Hematopoietic multipotent progenitor cell treated with erythropoietin and hydrocortisone succinate and interleukin-3 and kit ligand, for 6 days (in vitro differentiated cells): Measurements from ENCODE around the gene CYP2W1.
"Not testable (repeated sequence)": the region's sequence is repeated elsewhere in the genome, so short reads cannot be mapped to it uniquely, and the experiment has no call there.

Source experiments
- DNase-seq: peaks from one replicate; pipeline ENCODE4 v3.0.0-alpha.2; 2015

The CYP2W1 gene

DNA sequence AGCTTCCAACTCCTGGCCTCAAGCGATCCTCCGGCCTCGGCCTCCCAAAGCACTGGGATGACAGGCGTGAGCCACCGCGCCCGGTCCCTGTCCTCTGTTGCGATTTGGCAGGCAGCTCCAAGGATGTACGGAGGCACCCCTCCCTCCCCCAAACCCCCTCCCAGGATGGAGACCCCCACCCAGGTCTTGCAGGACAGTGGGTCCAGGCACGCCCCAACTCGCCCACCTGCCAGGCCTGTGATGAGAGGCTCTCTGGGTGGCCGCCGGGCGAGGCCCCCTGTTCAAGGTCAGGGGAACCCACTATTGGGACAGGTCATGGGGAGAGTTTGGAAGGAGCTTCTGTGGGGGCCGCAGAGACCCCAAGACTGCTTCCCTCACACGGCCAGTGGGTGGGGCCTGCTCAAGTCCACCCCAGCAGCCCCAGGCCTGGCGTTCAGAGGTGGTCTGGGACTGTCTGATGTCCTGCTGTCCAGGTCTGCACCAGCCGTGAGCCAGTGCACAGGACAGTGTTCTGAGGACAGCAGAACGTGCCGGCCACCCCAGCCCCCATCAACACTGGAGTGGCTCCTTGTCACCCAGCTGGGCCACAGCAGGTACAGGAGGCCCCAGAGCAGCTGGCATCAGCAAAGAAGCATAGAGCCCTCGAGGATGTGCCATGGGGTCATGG, 31.0 kb upstream of the CYP2W1 start:
- DNase-seq, result no peak

DNA sequence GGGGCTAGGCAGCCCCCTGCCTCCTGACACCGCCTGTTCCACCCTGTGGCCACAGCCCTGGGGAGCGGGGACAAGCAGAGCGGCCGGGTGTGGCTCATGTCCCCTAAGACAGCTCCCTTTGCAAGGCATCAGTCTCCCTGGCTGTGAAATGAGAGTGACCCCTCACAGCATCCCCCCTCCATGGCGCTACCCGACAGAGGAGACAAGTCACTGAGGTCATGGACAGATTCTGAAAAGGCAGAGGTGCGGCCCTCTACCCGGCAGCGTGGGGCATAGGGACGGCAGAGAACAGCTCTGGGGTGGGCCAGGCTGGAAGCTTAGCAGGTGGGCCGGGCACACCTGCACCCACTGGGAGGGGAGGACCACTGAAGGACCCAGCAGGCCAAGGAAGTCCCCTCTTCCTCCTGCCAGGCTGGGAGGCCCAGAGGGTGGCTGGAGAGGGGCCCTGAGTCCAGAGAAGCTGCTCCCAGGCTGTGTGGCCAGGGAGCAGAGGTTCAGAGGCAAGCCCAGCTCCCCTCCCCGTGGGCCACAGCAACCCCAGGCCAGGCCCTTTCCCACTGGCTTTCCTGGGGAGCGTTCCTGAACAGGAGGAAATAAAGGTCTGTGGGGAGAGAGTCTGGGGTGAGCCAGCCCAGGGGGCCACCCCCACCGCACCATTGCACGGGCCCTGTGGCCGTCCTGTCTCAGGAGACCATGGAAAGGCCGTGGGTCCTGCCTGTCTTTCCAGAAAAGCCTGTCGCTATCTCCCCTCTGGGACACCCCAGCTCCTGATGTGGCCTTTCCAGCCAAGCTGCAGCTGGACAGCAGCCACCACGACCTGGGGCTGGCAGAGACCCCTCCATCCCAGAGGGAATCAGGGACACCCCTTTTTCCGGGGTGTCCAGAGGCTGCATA, 30.2 kb upstream of the CYP2W1 start:
- no peak for DNase-seq

DNA sequence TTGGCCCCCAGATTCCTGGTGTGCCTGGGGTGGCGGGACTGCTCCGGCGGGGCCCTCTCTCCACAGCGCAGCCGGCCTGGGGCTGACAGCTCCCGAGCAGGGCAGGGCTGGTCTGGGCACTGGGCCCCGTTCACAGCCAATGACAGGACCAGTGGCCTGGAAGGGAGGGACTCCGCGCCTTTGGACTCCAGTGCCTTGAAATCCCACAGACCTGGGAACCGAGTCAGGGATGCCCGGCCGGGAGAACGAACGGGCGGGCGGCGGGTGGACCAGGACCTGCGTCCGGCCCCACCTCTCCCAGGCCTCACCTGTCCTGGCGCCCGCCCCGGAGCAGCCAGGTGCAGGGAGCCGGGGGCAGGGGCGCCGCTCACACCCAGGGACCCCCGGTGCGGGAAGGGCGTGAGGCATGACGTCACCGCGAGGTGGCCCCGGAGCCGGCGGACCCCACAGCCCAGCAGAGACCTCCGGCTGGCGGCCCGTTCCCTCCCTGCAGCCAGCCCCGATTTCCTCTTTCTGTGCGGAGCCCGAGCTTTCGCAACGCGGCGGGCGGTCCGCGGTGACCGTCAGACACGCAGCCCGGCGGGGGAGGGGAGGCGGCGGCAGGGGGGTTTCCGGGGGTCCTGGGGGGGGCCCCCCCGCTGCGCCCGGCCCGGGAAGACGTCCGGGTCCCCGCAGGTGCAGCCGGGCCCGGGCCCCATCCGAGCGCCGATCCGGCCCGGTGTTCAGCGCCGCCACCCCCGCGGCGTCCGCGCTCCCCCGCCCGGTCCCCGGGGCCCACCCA, 29.2 kb upstream of the CYP2W1 start:
- peak; percentile 62 for DNase-seq

DNA sequence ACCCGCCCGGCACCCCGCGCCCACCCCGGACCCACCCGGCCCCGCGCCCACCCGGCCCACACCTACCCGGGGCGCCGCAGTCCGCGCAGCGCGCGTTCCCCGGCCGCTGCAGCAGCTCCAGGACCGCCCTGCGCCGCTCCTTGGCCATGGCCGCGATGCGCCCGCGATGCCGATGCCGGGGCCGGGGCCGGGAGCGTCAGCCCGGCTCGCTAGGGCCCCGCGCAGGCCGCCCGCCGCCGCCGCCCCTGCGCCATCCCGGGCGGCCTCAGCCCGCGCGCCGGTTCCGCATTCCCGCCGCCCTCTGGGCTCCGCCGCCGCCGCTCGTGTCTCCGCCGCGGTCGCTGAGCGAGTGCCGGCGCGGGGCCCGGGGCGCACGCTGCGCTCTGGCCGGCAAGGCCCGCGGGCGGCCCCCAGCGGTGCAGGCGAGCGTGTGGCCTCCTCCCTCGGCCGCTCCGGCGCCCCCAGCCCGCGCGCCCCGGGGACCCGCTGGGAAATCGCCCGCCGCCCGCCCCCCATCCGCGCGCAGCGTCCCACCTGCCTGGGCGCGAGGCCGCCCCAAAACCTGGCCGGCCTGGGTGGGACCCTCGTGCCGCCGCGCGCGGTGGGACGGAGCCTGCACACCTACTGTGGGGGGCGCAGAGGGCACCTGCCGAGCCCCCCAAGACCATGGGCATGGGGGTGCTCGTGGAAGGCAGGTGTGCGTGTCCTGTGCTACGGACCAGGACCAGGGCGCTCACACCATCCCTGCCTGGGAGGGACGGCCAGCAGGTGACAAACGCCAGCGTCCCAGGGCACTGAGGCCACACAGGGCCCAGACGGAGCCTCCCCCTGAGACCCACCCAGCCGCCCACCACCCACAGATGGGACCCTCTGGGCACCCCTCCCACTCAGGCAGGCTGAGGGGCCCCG, 28.4 kb upstream of the CYP2W1 start, which contains the start of gene ADAP1:
ADAP1 (minus strand) TSS at position 351 of the 909 bp plus-strand sequence; CDS start at position 148, 203 bp downstream.
- peak; percentile 72 for DNase-seq

DNA sequence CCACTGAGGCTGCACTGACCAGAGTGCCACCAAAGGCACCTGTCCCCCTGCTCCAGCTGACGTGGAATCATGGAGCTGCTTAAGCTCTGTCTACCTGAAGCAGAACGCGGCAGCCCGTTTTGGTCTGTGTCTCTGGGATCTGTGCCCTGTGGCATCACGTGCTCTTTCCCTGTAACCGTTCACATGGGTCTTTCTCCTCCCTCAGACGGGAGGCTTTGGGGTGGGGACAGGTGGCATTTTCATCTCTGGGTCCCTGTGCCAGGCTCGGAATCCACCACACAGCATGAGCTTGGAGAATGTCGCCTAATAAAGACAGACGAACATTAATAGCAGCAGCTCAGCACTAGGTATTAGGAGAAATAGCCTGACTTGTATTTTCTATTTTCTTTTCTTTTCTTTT, 26.9 kb upstream of the CYP2W1 start:
- DNase-seq, result no peak

DNA sequence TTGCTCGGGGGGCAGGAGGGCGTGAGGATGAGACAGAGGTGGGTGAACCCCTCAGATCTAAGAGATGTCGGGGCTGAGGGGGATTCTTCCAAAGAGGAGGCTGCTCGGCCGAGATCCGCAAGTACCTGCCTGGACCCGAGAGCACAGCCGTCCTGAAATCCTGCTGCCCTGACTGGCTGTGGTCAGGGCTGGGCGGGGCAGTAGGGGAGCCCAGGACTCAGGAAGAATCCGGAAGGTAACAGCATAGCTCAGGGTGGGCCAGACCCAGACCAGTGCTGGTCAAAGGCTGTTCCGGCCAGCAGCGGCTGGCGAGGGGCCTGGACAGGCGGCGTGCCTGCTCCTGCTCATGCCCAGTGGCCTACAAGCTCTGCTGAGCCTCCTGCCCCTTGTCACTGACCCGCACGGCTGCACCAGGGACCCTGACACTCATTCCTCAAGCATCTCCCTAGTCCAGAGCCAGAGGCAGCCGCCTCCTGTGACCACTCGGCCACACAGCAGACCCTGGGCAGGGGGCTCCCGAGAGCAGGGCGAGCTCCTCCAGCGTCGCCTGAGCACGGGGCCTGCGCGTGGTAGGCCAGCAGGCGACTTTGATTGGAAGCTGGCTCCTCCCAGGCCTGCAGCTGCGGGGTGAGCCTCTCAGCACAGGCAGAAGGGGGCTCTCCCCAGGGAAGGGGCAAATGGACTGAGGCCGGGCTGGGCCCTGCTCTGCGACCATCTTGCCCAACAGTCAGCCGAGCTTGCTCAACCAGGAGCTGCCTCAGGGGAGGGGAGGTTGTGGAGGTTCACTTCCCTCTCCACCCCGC, 25.4 kb upstream of the CYP2W1 start:
- peak; percentile 45 for DNase-seq

DNA sequence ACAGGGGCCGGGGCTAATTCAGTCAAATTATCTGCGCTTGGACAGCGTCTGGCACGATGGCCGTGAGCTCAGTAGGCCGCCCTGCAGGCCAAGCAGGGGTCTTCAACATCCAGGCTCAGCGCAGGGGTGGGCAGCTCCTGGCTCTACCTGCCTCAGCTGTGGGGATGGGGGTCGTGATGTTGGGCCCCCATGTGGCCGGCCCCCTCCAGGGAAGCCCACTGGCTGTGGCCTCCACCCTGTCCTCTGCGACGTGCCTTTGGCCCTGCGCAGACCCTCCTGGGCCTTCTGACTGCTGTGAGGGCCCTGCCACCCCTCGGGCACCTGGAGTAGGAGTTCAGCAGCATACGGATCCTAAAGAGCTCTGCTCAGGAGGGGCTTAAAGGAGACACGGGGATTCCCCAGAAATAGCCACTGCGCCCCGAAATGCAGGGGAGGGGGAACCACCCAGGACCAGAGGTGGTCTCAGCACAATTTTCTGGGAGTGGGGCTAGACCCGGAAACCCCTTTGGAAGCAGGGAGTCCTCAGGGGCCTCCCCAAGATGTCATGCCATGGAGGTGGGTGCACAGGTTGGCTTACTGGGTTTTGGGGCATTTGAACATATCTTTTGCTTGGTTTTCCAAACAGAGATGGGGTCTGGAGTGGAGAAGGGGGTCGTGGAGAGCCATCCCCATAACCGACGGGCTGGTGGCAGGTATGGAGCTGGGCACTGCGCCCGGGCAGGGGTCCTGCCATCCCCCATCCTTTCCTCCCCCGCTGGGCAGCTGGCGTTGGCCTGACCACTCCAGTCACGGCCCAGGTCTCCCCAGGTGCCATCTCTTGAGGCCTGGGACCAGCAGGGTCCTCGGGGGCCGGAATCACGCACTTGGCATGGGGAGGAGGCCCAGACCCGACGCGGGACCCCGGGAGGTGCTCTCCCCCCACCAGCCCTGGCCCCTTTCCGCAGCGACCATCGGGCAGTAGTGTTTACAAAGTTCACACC, 24.5 kb upstream of the CYP2W1 start:
- DNase-seq, result no peak

DNA sequence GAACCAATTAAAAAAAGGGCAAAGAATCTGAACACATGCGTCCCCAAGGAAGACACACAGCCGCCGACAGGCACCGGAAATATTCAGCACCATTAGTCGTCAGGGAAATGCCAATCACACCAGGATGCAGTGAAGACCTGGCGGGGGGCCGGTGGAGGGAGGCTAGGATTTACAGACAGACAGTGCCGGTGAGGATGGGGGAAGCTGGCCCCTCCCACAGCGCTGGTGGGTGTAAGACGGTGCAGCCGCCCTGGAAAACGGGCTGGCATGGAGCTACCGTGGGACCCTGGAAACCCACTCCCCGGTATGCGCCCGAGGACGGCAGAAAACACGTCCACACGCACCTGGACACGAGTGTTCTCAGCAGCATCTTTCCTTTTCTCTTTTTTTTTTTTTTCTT, 23.7 kb upstream of the CYP2W1 start:
- no peak for DNase-seq

DNA sequence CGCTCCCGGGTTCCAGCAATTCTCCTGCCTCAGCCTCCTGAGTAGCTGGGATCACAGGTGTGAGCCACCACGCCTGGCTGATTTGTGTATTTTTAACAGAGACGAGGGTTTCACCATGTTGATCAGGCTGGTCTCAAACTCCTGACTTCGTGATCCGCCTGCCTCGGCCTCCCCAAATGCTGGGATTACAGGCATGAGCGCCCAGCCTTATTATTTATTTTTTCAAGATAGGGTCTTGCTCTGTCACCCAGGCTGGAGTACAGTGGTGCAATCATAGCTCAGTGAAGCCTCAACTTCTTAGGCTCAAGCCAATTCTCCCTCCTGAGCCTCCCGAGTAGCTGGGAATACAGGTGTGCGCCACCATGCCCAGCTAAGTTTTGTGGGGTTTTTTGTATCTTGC, 23.2 kb upstream of the CYP2W1 start:
- DNase-seq, result not testable (repeated sequence)

DNA sequence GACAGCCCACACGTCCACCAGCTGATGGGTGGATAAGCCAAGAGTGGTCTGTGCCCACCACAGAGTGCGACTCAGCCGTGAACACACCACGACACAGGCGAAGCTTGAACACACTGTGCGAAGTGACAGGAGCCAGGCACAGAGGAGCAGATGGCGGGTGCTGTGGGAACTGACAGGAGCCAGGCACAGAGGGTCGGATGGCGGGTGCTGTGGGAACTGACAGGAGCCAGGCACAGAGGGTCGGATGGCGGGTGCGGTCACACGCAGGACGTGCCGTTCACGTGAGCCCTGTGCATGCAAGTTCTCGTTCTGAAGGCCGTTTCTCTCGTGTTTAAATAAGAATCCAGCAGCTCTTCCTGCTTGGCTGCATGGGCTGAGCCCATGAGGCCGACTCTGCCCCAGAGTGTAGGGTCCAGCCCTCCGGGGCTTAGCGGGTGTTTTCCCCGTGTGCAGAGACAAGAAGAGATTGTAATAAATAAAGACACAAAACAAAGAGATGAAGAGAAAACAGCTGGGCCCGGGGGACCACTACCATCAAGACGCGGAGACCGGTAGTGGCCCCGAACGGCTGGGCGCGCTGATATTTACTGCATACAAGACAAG, 22.6 kb upstream of the CYP2W1 start:
- DNase-seq, result no peak

DNA sequence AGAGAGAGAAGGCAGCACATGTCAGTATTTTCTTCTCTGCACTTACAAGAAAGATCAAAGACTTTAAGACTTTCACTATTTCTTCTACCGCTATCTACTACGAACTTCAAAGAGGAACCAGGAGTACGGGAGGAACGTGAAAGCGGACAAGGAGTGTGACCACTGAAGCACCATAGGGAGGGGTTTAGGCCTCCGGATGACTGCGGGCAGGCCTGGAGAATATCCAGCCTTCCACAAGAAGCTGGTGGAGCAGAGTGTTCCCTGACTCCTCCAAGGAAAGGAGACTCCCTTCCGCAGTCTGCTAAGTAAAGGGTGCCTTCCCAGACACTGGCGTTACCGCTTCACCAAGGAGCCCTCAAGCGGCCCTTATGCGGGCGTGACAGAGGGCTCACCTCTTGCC, 22.0 kb upstream of the CYP2W1 start:
- not testable (repeated sequence) for DNase-seq

DNA sequence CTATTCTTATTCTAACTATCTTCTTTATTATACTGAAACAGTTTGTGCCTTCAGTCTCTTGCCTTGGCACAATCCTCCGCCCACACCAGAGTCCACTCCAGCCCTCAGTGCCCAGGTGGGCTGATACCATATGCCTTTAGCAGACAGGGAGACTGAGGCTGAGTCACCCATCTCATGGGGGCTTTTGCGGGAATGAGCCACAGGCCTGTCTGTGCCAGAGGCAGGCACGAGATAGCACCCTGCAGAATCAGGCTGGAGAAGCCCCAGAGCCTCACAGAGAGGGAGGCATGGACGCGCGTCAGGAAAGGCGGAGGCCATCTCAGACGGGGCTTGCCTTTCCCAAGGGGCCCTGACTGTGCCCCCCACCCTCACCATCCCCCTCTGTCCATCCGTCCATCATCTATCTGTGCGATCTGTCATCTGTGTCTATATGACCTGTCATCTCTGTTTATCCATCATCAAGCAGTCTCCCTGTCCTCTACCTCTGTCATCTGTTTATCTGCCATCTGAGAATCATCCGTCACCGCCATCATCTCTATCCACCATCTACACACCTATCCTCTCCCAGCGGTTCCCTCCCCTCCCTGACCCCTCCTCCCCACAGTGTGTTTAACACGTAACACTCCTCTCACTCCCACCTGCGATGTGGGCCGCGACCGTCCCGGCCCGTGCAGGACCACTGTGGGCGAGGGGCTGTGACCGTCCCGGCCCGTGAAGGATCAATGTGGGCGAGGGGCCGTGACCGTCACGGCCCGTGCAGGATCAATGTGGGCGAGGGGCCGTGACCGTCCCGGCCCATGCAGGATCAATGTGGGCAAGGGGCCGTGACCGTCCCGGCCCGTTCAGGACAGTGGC, 21.2 kb upstream of the CYP2W1 start:
- no peak for DNase-seq

DNA sequence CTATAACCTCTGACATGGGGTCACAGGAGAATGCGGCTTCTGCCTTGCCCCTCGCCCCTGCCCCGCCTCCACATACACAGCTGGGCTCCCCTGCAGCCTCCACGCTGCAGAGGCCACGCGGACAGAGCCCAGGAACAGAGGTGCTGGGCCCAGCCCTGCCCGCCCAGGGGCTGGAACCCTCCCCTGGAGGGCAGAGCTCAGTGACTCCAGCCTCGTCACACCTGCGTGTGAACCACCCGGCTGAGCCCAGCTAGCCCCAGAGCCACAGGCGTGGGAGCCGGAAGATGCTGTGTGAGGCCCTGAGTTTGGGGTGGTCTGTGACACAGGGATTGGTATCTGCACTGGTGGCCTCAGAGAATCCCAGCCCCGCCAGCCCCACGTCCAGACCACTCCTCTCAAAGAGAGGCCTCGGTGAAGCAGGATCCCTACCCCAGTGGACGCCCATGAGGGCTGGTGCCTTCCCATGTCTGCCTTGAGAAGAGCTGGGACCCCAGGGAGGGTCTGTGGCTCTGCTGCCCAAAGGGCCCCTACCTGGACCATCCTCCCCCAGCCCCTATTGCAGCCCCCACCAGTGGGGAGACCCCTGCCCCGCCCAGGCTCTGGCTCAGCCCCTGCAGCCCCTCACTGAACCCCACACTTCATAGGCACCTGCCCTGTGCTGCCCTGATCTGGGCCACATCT, 20.4 kb upstream of the CYP2W1 start:
- no peak for DNase-seq

DNA sequence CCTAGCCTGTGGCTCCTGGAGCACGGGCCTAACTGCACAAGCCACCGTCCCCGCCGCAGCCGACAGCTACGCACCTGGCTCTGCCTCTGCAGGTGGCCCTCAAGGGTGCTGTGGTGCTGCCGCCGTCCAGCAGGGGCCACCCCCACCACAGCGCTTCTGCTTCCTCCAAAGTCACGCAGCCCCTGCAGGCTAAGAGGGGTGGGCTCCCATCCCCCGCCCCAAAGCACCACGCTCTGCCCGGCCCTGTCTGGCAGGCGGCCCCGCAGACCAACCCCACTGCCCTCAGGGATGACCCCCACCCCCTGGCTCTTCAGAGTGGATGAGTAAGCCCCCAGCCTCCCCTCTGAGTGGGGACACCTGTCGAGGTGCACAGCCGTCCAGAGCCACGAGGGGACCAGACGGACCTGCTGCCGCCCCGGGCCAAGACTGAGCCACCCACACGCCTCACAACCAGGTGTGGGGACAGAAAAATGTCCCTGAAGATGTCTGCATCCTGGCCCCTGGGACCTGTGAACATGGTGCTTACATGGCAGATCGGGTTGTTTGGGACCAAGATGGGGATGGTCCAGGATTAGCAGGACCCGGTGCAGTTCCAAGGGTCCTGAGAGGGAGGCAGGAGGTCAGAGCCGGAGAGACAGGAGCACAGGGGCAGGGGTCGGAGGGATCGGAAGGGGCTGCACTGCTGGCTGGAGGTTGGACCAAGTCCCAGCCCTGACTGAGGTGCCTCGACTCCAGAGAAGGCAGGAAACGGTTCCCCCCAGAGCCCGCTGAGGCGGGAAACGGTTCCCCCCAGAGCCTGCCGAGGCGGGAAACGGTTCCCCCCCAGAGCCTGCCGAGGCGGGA, 19.5 kb upstream of the CYP2W1 start:
- no peak for DNase-seq

DNA sequence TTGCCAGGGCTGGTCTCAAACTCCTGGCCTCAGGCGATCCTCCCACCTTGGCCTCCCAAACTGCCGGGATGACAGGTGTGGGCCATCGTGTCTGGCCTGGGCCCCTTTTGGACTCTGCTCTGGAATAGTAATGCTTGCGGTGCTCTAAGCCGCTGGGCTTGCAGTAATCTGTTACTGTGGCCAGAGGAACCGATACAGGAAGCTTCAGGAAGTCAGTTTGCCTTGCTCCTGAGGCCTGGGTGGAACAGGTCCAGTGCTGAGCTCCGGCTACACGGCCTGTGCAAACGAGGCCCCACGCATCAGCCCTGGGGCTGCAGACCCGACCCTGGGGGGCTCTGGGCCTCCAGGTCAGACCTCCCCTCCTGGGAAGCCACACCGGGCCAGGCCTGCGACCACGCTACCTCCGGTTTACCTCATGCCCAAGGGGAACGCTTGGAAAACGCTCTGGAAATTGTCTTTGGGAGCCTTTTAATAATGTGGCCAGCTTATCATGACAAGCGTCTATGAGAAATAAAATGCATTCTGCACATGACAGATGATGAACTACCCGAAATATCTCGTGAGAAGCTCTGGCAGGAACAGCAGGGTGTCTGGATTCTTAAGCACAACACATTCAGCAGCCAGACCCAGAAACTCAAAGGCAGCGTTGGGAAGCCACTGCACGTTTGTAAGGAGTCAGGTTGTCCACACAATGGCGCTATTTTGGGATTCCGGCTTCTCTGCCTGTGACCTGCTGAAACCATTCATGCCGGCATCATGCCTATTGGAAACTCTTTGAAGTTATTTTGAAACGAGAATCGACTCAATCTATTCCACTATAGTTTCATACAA, 18.4 kb upstream of the CYP2W1 start:
- DNase-seq, result peak; percentile 54
